Keratinocyte (primary cell): ENCODE measurements around the gene ANKRD9.

Experiments used
- EZH2 ChIP-seq: IDR thresholded peaks from one replicate; pipeline ENCODE4 v1.6.1; 2012; ENCODE audit warnings: inconsistent platforms, mild to moderate bottlenecking, low read length, moderate library complexity
- TF ChIP-seq, protein P1 (sequence below), 3 experiments: IDR thresholded peaks in 1 of 3; conservative IDR thresholded peaks in 1 of 3; optimal IDR thresholded peaks in 1 of 3; 2 replicates in 2 of 3; 3 replicates in 1 of 3; pipeline versions ENCODE3 to v1.5.1; 2011; ENCODE audit warnings: low read length in 3 of 3, mild to moderate bottlenecking in 3 of 3, moderate library complexity in 2 of 3, control low read depth in 1 of 3, inconsistent platforms in 1 of 3; ENCODE audit not compliant: insufficient read depth in 2 of 3; ENCODE audit errors: extremely low read depth in 1 of 3

DNA sequence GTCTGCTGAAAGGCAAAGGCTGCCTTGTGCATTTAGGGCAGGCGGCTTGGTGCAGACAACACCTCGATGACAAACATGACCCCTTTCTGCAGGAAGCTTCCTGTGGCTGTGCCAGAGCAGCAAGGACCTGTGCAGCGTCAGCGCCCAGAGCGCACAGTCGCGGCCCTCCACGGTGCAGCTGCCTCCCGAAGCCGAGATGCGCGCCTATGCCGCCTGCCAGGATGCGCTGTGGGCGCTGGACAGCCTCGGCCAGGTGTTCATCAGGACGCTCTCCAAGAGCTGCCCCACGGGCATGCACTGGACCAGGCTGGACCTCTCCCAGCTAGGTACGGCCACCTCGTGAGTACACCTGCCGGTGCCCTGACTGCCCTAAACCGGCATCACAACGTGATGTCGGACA, 57.3 kb downstream of the ANKRD9 start:
- TF ChIP-seq, protein P1, sequence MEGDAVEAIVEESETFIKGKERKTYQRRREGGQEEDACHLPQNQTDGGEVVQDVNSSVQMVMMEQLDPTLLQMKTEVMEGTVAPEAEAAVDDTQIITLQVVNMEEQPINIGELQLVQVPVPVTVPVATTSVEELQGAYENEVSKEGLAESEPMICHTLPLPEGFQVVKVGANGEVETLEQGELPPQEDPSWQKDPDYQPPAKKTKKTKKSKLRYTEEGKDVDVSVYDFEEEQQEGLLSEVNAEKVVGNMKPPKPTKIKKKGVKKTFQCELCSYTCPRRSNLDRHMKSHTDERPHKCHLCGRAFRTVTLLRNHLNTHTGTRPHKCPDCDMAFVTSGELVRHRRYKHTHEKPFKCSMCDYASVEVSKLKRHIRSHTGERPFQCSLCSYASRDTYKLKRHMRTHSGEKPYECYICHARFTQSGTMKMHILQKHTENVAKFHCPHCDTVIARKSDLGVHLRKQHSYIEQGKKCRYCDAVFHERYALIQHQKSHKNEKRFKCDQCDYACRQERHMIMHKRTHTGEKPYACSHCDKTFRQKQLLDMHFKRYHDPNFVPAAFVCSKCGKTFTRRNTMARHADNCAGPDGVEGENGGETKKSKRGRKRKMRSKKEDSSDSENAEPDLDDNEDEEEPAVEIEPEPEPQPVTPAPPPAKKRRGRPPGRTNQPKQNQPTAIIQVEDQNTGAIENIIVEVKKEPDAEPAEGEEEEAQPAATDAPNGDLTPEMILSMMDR (optimal IDR thresholded peaks at IDR 0.05 in 1 of 3, IDR thresholded peaks at IDR 0.05 in 1 of 3, conservative IDR thresholded peaks at IDR 0.05 in 1 of 3; ENCODE audit: extremely low read depth in 1 of 3, insufficient read depth in 2 of 3, low read length in 3 of 3), result no peak
- TF ChIP-seq EZH2, result no peak
